Stimulated activated CD8-positive, alpha-beta memory T cell treated with anti-CD3 and anti-CD28 coated beads, Interleukin-7, amount 100 ng/mL, for 24 hours (primary cell): ENCODE measurements around the gene FRAS1.

ENCODE experiments used
- DNase-seq: peaks from one replicate; pipeline ENCODE4 v3.0.0-alpha.2; 2020; ENCODE audit warnings: low read depth

The FRAS1 gene

GRCh38 chr4:78584863-78585547 lies 527.9 kb downstream of the FRAS1 start:
- DNase-seq = no peak

DNA sequence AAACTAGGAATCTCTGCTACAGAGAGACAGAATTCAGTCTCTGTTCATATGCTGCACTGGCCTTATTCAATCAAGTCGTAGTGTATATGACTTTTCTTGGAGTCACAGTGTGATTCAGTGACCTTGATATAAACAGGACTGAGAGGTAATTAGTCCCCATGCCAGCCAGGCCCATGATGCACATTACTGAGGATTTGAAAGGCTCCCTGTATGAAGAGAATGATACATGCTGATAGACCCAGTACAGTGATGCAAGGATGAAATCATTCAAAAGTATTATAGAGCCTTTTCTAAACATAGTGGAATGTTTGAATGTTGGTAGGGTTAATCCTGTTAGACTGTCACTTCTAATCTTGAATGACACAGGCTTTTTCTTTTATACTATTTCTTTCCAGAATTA lies 528.5 kb downstream of the FRAS1 start:
- no peak for DNase-seq

GRCh38 chr4:78588894-78589545 lies 531.9 kb downstream of the FRAS1 start:
- DNase-seq = no peak

DNA sequence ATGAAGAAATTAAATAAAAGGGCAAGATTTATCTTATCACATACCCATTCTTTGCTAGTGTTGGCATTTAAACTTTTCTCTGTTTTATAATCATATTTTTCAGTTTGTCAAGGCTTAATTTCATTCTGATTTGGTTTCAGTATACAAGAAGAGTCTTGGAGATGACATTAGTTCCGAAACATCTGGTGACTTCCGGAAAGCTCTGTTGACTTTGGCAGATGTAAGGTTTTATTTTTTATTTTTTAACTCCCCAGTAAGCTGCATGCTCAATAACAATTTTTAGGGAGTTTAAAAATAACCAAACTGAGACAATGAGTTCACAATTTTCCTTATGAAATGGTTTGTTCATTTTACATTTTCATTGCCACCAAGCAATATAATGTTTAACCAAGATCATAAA lies 534.3 kb downstream of the FRAS1 start:
- no peak for DNase-seq

GRCh38 chr4:78592088-78592783 lies 535.1 kb downstream of the FRAS1 start:
- DNase-seq = no peak
